OCI-LY1 (cell line): ENCODE results near the gene SYNPO2L.
A peak's percentile ranks its signal among the peaks of the same experiment; 100 is the strongest.

Source experiments
- H2AFZ ChIP-seq: fragments of 200-600 bp; sonication (generic), shearing (Covaris generic); 2 replicates; pipeline ENCODE4 v1.6.0; 2014; ENCODE audit warnings: antibody characterized with exemption, mild to moderate bottlenecking, low read length
- H3F3A ChIP-seq: fragments of 200-600 bp; sonication (generic), shearing (Covaris generic); 2 replicates; pipeline ENCODE4 v1.6.0; 2014; ENCODE audit warnings: mild to moderate bottlenecking, antibody characterized with exemption, low read length, moderate library complexity; ENCODE audit not compliant: insufficient read depth
- H3K27ac ChIP-seq: fragments of 200-600 bp; sonication (generic); 2 replicates; pipeline ENCODE4 v1.5.1; 2014; ENCODE audit warnings: low read length, mixed run types, mild to moderate bottlenecking, low read depth; ENCODE audit not compliant: poor library complexity, severe bottlenecking
- H3K27me3 ChIP-seq: fragments of 200-600 bp; sonication (generic); 2 replicates; pipeline ENCODE4 v1.6.0; 2014; ENCODE audit warnings: antibody characterized with exemption, mild to moderate bottlenecking, low read length, moderate library complexity; ENCODE audit not compliant: insufficient read depth
- H3K36me3 ChIP-seq: fragments of 200-600 bp; sonication (generic); 2 replicates; pipeline ENCODE4 v1.6.1; 2014; ENCODE audit warnings: mild to moderate bottlenecking, antibody characterized with exemption, low read length, moderate library complexity, mixed read lengths; ENCODE audit not compliant: insufficient read depth
- H3K4me1 ChIP-seq: fragments of 200-600 bp; sonication (generic); 2 replicates; pipeline ENCODE4 v1.5.1; 2014; ENCODE audit warnings: mild to moderate bottlenecking, low read length, moderate library complexity; ENCODE audit not compliant: insufficient read depth, severe bottlenecking
- H3K4me2 ChIP-seq: fragments of 200-600 bp; sonication (generic), shearing (Covaris generic); 2 replicates; pipeline ENCODE4 v1.6.1; 2014; ENCODE audit warnings: low read length
- H3K4me3 ChIP-seq: fragments of 200-600 bp; sonication (generic); 2 replicates; pipeline ENCODE4 v1.5.1; 2014; ENCODE audit warnings: low read length, low read depth, mild to moderate bottlenecking, mixed read lengths; ENCODE audit not compliant: poor library complexity, severe bottlenecking
- H3K79me2 ChIP-seq: fragments of 200-600 bp; shearing (Covaris generic); 2 replicates; pipeline ENCODE4 v1.6.1; 2016; ENCODE audit warnings: mixed run types, low read length, mixed read lengths; ENCODE audit not compliant: insufficient read depth
- H3K9ac ChIP-seq: fragments of 200-600 bp; sonication (generic), shearing (Covaris generic); 2 replicates; pipeline ENCODE4 v1.6.1; 2014; ENCODE audit warnings: mild to moderate bottlenecking, low read length, mixed read lengths
- H3K9me2 ChIP-seq: fragments of 200-600 bp; sonication (generic), shearing (Covaris generic); 2 replicates; pipeline ENCODE4 v1.6.1; 2014; ENCODE audit warnings: low read depth, mild to moderate bottlenecking, low read length, mixed read lengths
- H3K9me3 ChIP-seq: fragments of 200-600 bp; shearing (Covaris generic); 2 replicates; pipeline ENCODE4 v1.6.1; 2014; ENCODE audit warnings: low read length, mixed read lengths
- H4K20me1 ChIP-seq: fragments of 200-600 bp; sonication (generic), shearing (Covaris generic); 2 replicates; pipeline ENCODE4 v1.6.0; 2016; ENCODE audit warnings: mild to moderate bottlenecking, low read length; ENCODE audit not compliant: insufficient read depth
- EZH2 ChIP-seq: fragments of 200-600 bp; sonication (generic), shearing (Covaris generic); IDR thresholded peaks from 2 replicates; pipeline ENCODE4 v1.8.0; 2017; ENCODE audit warnings: borderline replicate concordance, mixed run types, mild to moderate bottlenecking, antibody characterized with exemption, low read length, moderate library complexity, mixed read lengths
- TF ChIP-seq, protein P1 (sequence below): fragments of 200-600 bp; sonication (generic), shearing (Covaris generic); IDR thresholded peaks from 2 replicates; pipeline ENCODE4 v1.5.1; 2017; ENCODE audit warnings: mild to moderate bottlenecking, antibody characterized with exemption, low read length, moderate library complexity, mixed read lengths

SYNPO2L gene

DNA sequence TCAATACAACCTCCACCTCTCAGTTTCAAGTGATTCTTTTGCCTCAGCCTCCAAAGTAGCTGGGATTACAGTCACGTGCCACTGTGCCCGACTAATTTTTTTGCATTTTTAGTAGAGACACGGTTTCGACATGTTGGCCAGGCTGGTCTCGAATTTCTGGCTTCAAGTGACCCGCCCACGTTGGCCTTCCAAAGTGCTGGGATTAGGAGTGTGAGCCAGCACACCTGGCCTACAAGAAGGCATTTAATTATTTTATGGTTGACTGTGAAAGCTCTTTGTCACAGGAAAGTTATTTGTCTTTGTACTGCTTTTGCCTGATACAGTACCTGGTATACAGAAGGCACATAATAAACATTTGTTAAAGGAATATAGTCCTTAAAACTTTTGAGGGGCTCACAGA lies 27.4 kb downstream of the SYNPO2L start:
- H3K9me2 ChIP-seq, result no peaks in the 10 kb centered on the region
- no peak overlapping the region for H3K9ac ChIP-seq
- no peaks in the 10 kb centered on the region for H3K27me3 ChIP-seq
- H3K4me2 ChIP-seq, result no peak overlapping the region
- H3K9me3 ChIP-seq, result no peaks in the 10 kb centered on the region
- H2AFZ ChIP-seq, result no peak overlapping the region
- H4K20me1 ChIP-seq, result no peaks in the 10 kb centered on the region
- H3K4me1 ChIP-seq, result peaks cover 25% of the 10 kb centered on the region
- H3K27ac ChIP-seq, result no peak overlapping the region
- H3K36me3 ChIP-seq, result no peaks in the 10 kb centered on the region
- H3F3A ChIP-seq, result no peaks in the 10 kb centered on the region
- H3K79me2 ChIP-seq, result no peaks in the 10 kb centered on the region
- TF ChIP-seq, protein P1, sequence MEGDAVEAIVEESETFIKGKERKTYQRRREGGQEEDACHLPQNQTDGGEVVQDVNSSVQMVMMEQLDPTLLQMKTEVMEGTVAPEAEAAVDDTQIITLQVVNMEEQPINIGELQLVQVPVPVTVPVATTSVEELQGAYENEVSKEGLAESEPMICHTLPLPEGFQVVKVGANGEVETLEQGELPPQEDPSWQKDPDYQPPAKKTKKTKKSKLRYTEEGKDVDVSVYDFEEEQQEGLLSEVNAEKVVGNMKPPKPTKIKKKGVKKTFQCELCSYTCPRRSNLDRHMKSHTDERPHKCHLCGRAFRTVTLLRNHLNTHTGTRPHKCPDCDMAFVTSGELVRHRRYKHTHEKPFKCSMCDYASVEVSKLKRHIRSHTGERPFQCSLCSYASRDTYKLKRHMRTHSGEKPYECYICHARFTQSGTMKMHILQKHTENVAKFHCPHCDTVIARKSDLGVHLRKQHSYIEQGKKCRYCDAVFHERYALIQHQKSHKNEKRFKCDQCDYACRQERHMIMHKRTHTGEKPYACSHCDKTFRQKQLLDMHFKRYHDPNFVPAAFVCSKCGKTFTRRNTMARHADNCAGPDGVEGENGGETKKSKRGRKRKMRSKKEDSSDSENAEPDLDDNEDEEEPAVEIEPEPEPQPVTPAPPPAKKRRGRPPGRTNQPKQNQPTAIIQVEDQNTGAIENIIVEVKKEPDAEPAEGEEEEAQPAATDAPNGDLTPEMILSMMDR, result no peak
- TF ChIP-seq EZH2, result no peak
- no peak overlapping the region for H3K4me3 ChIP-seq

DNA sequence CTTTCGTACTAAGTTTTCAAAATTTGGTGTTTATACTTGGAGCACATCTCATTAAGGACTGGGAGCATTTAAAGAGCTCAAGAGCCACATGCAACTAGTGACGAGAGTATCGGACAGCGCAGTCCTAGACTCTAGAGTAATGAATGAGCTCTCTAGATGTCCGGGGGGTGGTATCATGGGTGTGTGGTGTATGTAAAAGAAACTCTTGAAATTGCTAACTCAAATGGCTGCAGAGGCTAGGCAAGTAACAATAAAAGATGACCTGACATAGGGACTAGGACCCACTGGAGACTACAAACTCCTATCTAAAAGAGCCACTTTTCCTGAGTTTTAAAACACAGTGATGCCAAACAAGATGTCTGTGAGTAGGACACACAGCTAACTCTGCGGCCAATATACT lies 28.5 kb downstream of the SYNPO2L start:
- H3K9me2 ChIP-seq, result no peaks in the 10 kb centered on the region
- peaks cover 25% of the 10 kb centered on the region for H3K4me1 ChIP-seq
- no peak overlapping the region for H2AFZ ChIP-seq
- H3K9me3 ChIP-seq, result no peaks in the 10 kb centered on the region
- no peaks in the 10 kb centered on the region for H3K79me2 ChIP-seq
- TF ChIP-seq EZH2, result no peak
- H3K9ac ChIP-seq, result no peak overlapping the region; the same call in 1 of the 2 replicates
- no peaks in the 10 kb centered on the region for H3F3A ChIP-seq
- H3K27ac ChIP-seq, result no peak overlapping the region
- H3K27me3 ChIP-seq, result no peaks in the 10 kb centered on the region
- H3K36me3 ChIP-seq, result no peaks in the 10 kb centered on the region
- H4K20me1 ChIP-seq, result no peaks in the 10 kb centered on the region
- no peak overlapping the region for H3K4me3 ChIP-seq
- H3K4me2 ChIP-seq, result peak overlapping the region; percentile 10; the same call in 1 of the 2 replicates

DNA sequence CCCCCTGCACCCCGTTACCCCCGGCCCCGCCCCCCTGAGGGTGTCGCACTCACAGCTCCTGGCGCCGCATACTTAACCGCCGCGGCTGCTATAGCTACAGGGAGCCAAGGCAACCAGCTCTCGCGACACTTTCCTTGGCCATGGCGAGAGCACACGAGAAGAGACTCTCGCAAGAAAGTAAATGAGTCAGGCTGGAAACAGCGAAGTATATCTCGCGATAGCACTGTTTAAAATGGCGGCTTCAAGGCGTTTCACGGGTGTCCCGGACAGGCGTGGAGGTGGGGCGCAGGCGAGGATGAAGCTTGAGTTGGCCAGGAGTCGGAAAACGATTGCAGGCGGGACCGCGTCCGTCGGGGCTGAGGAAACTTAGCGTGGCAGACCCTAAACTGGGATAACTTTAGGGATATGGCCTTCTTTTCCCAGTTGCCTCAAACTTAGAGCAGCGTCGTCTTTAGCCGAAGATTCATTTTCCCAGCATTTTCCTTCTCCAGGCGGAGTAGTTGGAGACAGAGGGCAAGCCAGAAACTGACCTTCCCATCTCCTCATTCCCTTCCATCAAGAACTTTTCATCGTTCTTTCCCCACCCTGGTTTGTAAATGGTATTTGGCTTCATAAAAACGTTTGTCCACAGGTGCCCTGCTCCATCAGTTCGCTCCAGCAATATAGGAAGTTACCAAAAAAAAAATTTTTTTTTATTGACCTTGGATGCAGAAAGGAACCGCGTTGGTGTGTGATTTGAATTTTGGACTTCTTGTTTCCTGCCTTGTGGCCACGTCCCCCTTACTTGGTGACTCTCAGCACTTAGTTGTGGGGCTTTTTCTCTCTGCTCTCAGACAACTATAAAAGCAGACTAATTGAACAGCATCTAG lies 29.7 kb downstream of the SYNPO2L start:
- peak overlapping the region; percentile 88 for H3K4me2 ChIP-seq
- H3K27ac ChIP-seq, result peak overlapping the region; percentile 66
- no peaks in the 10 kb centered on the region for H3F3A ChIP-seq
- no peak for TF ChIP-seq EZH2
- TF ChIP-seq, protein P1, result no peak
- no peaks in the 10 kb centered on the region for H3K9me2 ChIP-seq
- H3K4me3 ChIP-seq, result peak overlapping the region; percentile 90
- H3K36me3 ChIP-seq, result no peaks in the 10 kb centered on the region
- H3K27me3 ChIP-seq, result no peaks in the 10 kb centered on the region
- no peak overlapping the region for H2AFZ ChIP-seq
- H3K9ac ChIP-seq, result peak overlapping the region; percentile 90
- H3K9me3 ChIP-seq, result no peaks in the 10 kb centered on the region
- H3K79me2 ChIP-seq, result no peaks in the 10 kb centered on the region
- H4K20me1 ChIP-seq, result no peaks in the 10 kb centered on the region
- peaks cover 25% of the 10 kb centered on the region for H3K4me1 ChIP-seq
